Trophoblast cell (in vitro differentiated cells and primary cell): ENCODE measurements around the gene ULK4.

Experiments used
- DNase-seq, 2 donors: peaks; one replicate each; pipeline ENCODE4 v3.0.0-alpha.2; 2016
- H2AFZ ChIP-seq: 2 replicates; pipeline ENCODE4 v1.6.1; 2013; ENCODE audit warnings: low read length, moderate library complexity, mild to moderate bottlenecking; ENCODE audit not compliant: insufficient read depth, poor library complexity
- H2AK5ac ChIP-seq: 2 replicates; pipeline ENCODE4 v1.6.1; 2013; ENCODE audit warnings: mild to moderate bottlenecking, low read length
- H2BK120ac ChIP-seq: 2 replicates; pipeline ENCODE4 v1.6.1; 2013; ENCODE audit warnings: low read length, mild to moderate bottlenecking, moderate library complexity; ENCODE audit not compliant: insufficient read depth, poor library complexity
- H2BK12ac ChIP-seq: 2 replicates; pipeline ENCODE4 v1.6.1; 2013; ENCODE audit warnings: mild to moderate bottlenecking, low read length, moderate library complexity
- H2BK5ac ChIP-seq: 2 replicates; pipeline ENCODE4 v1.6.1; 2013; ENCODE audit warnings: low read length, low read depth, moderate library complexity, mild to moderate bottlenecking; ENCODE audit not compliant: poor library complexity
- H3K14ac ChIP-seq: 2 replicates; pipeline ENCODE4 v1.6.1; 2013; ENCODE audit warnings: mild to moderate bottlenecking, low read length
- H3K18ac ChIP-seq: 2 replicates; pipeline ENCODE4 v1.6.1; 2013; ENCODE audit warnings: mild to moderate bottlenecking, low read length
- H3K23ac ChIP-seq: 2 replicates; pipeline ENCODE4 v1.6.1; 2013; ENCODE audit warnings: low read length
- H3K27ac ChIP-seq: 2 replicates; pipeline ENCODE4 v1.5.1; 2013; ENCODE audit warnings: low read depth, mild to moderate bottlenecking, inconsistent platforms, low read length, moderate library complexity
- H3K27me3 ChIP-seq: 2 replicates; pipeline ENCODE4 v1.6.1; 2013; ENCODE audit warnings: inconsistent platforms, mild to moderate bottlenecking, low read length, moderate library complexity; ENCODE audit not compliant: insufficient read depth
- H3K36me3 ChIP-seq, 2 experiments: 1 replicate in 1 of 2; 2 replicates in 1 of 2; pipeline ENCODE4 v1.6.1; 2013; ENCODE audit warnings: low read length in 2 of 2, mild to moderate bottlenecking in 2 of 2, moderate library complexity in 1 of 2; ENCODE audit not compliant: insufficient read depth in 2 of 2, control insufficient read depth in 1 of 2
- H3K4ac ChIP-seq: 2 replicates; pipeline ENCODE4 v1.6.1; 2013; ENCODE audit warnings: low read depth, mild to moderate bottlenecking, low read length, moderate library complexity
- H3K4me1 ChIP-seq, 2 experiments: 1 replicate in 1 of 2; 2 replicates in 1 of 2; pipeline ENCODE4 v1.6.1; 2013; ENCODE audit warnings: low read length in 2 of 2, mild to moderate bottlenecking in 2 of 2, moderate library complexity in 1 of 2; ENCODE audit not compliant: insufficient read depth in 2 of 2, control insufficient read depth in 1 of 2
- H3K4me2 ChIP-seq: 2 replicates; pipeline ENCODE4 v1.6.1; 2013; ENCODE audit warnings: inconsistent platforms, mild to moderate bottlenecking, low read length, moderate library complexity
- H3K4me3 ChIP-seq: 2 replicates; pipeline ENCODE4 v1.5.1; 2013; ENCODE audit warnings: mild to moderate bottlenecking, low read depth, low read length, inconsistent platforms
- H3K79me1 ChIP-seq: one replicate; pipeline ENCODE4 v1.6.1; 2013; ENCODE audit warnings: low read length
- H3K79me2 ChIP-seq: 2 replicates; pipeline ENCODE4 v1.6.1; 2013; ENCODE audit warnings: low read length, mild to moderate bottlenecking; ENCODE audit not compliant: control insufficient read depth, insufficient read depth, poor library complexity
- H3K9ac ChIP-seq: 2 replicates; pipeline ENCODE4 v1.6.1; 2013; ENCODE audit warnings: mild to moderate bottlenecking, low read length
- H3K9me3 ChIP-seq: 2 replicates; pipeline ENCODE4 v1.6.1; 2013; ENCODE audit warnings: low read depth, mild to moderate bottlenecking, control low read depth, inconsistent platforms, low read length; ENCODE audit not compliant: insufficient read depth
- H4K12ac ChIP-seq: 2 replicates; pipeline ENCODE4 v1.6.1; 2013; ENCODE audit warnings: low read depth, mild to moderate bottlenecking, low read length, moderate library complexity
- H4K8ac ChIP-seq: 2 replicates; pipeline ENCODE4 v1.6.1; 2013; ENCODE audit warnings: low read depth, mild to moderate bottlenecking, low read length, moderate library complexity
- H4K91ac ChIP-seq: one replicate; pipeline ENCODE4 v1.6.1; 2013; ENCODE audit warnings: low read depth, mild to moderate bottlenecking, low read length, moderate library complexity
- WGBS: extraction: QIAGEN DNeasy Blood & Tissue Kit; methylation state at CpG from one replicate; pipeline ENCODE4 v1.1.7; 2013; ENCODE audit warnings: missing lambda C conversion rate; ENCODE audit not compliant: insufficient read length, insufficient coverage; ENCODE audit errors: extremely low coverage; 5-methylcytosine and 5-hydroxymethylcytosine counted together

The ULK4 gene

DNA sequence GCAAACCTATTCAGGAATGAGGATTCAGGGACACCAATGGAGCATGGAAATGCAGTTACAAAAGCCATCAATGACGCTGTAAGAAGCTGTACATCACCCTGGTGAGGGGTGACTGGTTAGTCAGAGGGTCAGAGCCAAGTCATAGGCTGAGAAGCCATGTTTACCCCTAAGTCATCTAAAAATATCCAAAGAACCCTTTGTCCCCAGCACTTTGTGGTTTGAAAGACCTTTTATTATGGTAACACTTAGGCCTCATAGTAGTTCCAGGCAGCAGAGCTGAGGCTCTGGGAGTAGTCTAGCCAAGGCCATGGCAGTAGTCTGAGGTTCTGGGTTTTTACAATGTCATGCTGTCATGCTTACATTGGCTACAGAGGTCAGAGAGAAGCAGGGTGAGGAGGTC, 631.4 kb downstream of the ULK4 start:
- Histone ChIP-seq H2BK12ac (peak overlapping the region; percentile 29), H4K12ac (no peak overlapping the region), H4K8ac (no peak overlapping the region), H2AFZ (no peak overlapping the region), H3K79me1 (peaks cover 14% of the 10 kb centered on the region), H3K9ac (no peak overlapping the region), H3K4me1 (peaks cover 15 to 21% of the 10 kb centered on the region in 2 experiments), H3K36me3 (no peaks in the 10 kb centered on the region), H3K18ac (peak overlapping the region; percentile 17), H3K14ac (no peak overlapping the region), H3K79me2 (peaks cover 2% of the 10 kb centered on the region), H3K4me2 (no peak overlapping the region), H3K27me3 (no peaks in the 10 kb centered on the region), H3K23ac (no peak overlapping the region), H4K91ac (peak overlapping the region; percentile 17), H2BK120ac (no peak overlapping the region), H2BK5ac (no peak overlapping the region), H3K27ac (no peak overlapping the region), H3K4ac (no peak overlapping the region), H2AK5ac (peak overlapping the region; percentile 39), H3K4me3 (no peak overlapping the region), H3K9me3 (peaks cover 1% of the 10 kb centered on the region)
- no CpG with 5 or more reads among the region's 1 CpG for WGBS
- DNase-seq, result no peak

- no peak overlapping the region for H3K4ac ChIP-seq
- H2AK5ac ChIP-seq, result no peak overlapping the region
- H2AFZ ChIP-seq, result no peak overlapping the region
- H3K4me1 ChIP-seq, result peaks cover 15 to 21% of the 10 kb centered on the region in 2 experiments
- no peak overlapping the region for H4K91ac ChIP-seq
- no peaks in the 10 kb centered on the region for H3K27me3 ChIP-seq
- H2BK120ac ChIP-seq, result no peak overlapping the region
- no peak overlapping the region for H4K8ac ChIP-seq
- no peak overlapping the region for H3K27ac ChIP-seq
- no peak overlapping the region for H3K23ac ChIP-seq
- no peak for DNase-seq
- H3K9me3 ChIP-seq, result peaks cover 1% of the 10 kb centered on the region
- H2BK5ac ChIP-seq, result no peak overlapping the region
- H3K36me3 ChIP-seq, result no peaks in the 10 kb centered on the region
- no peak overlapping the region for H4K12ac ChIP-seq
- no CpG with 5 or more reads among the region's 2 CpGs for WGBS
- H3K79me2 ChIP-seq, result peaks cover 2% of the 10 kb centered on the region
- no peak overlapping the region for H3K18ac ChIP-seq
- no peak overlapping the region for H3K4me2 ChIP-seq
- no peak overlapping the region for H3K4me3 ChIP-seq
- peaks cover 14% of the 10 kb centered on the region for H3K79me1 ChIP-seq
- H3K9ac ChIP-seq, result no peak overlapping the region
- H3K14ac ChIP-seq, result no peak overlapping the region
- H2BK12ac ChIP-seq, result no peak overlapping the region
These were observed 632.0 kb downstream of the ULK4 start for GRCh38 chr3:41329881-41330280.

- H3K79me2 ChIP-seq, result peaks cover 2% of the 10 kb centered on the region
- no peak overlapping the region for H4K91ac ChIP-seq
- no peak overlapping the region for H3K23ac ChIP-seq
- no peak overlapping the region for H3K4ac ChIP-seq
- no CpG with 5 or more reads among the region's 2 CpGs for WGBS
- H3K9ac ChIP-seq, result no peak overlapping the region
- H4K8ac ChIP-seq, result no peak overlapping the region
- H3K4me1 ChIP-seq, result peaks cover 16 to 22% of the 10 kb centered on the region in 2 experiments
- no peak overlapping the region for H2BK5ac ChIP-seq
- no peaks in the 10 kb centered on the region for H3K36me3 ChIP-seq
- H3K9me3 ChIP-seq, result peaks cover 1% of the 10 kb centered on the region
- H3K14ac ChIP-seq, result no peak overlapping the region
- no peak overlapping the region for H3K4me2 ChIP-seq
- H3K79me1 ChIP-seq, result peaks cover 14% of the 10 kb centered on the region
- no peak overlapping the region for H4K12ac ChIP-seq
- H2BK120ac ChIP-seq, result no peak overlapping the region
- peak in 1 of 2 donors; percentile 10 for DNase-seq
- no peak overlapping the region for H3K18ac ChIP-seq
- H3K27ac ChIP-seq, result no peak overlapping the region
- no peak overlapping the region for H2AK5ac ChIP-seq
- no peaks in the 10 kb centered on the region for H3K27me3 ChIP-seq
- no peak overlapping the region for H3K4me3 ChIP-seq
- H2BK12ac ChIP-seq, result no peak overlapping the region
- H2AFZ ChIP-seq, result no peak overlapping the region
These were observed 633.0 kb downstream of the ULK4 start for GRCh38 chr3:41328926-41329325.

DNA sequence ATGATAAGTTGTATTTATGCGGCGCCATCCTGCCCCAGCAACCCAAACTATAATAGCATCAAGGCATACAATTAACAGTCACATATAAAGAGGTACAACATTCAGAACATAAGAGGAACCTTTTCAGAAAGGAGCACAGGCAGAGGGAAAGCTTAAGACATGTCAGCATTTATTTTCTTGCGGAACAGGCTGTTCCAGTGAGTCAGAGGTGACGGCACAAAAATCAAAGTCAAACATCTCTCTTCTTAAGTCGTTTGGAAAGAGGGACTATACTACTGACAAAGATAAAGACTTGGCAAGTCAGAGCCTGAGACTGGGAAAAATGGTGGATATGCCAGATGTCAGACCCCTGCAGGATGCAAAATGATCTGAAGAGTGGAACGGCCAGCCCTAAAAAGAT, 634.2 kb downstream of the ULK4 start:
- peaks cover 2% of the 10 kb centered on the region for H3K79me2 ChIP-seq
- peak; percentile 51 to 76 for DNase-seq
- no CpG with 5 or more reads among the region's 6 CpGs for WGBS
- H2BK12ac ChIP-seq, result no peak overlapping the region
- H3K9me3 ChIP-seq, result peaks cover 1% of the 10 kb centered on the region
- no peak overlapping the region for H3K18ac ChIP-seq
- H2BK120ac ChIP-seq, result peak overlapping the region; percentile 34
- H3K9ac ChIP-seq, result no peak overlapping the region
- H3K14ac ChIP-seq, result no peak overlapping the region
- no peak overlapping the region for H3K23ac ChIP-seq
- peak overlapping the region; percentile 11 for H3K4me2 ChIP-seq
- H3K36me3 ChIP-seq, result no peaks in the 10 kb centered on the region
- no peak overlapping the region for H4K8ac ChIP-seq
- H3K4me3 ChIP-seq, result no peak overlapping the region
- H2AFZ ChIP-seq, result no peak overlapping the region
- no peaks in the 10 kb centered on the region for H3K27me3 ChIP-seq
- H2AK5ac ChIP-seq, result no peak overlapping the region
- H2BK5ac ChIP-seq, result no peak overlapping the region
- H3K4ac ChIP-seq, result no peak overlapping the region
- peaks cover 15% of the 10 kb centered on the region for H3K79me1 ChIP-seq
- H4K91ac ChIP-seq, result no peak overlapping the region
- H3K27ac ChIP-seq, result no peak overlapping the region
- H4K12ac ChIP-seq, result no peak overlapping the region
- H3K4me1 ChIP-seq, result peaks cover 20 to 25% of the 10 kb centered on the region in 2 experiments
